Spinal cord (tissue), 10 donors: Measurements from ENCODE around the gene EFEMP1. TPM values are rescaled to one million over a fixed set of nuclear protein-coding genes. Genes with fewer than 3 reads are reported as not detected.

Experiments used
- DNase-seq, 6 donors: peaks; one replicate each; pipeline versions ENCODE4 v3.0.0 to v3.0.0-alpha.2; 2013 to 2015; ENCODE audit warnings: low spot score in 6 of 6, low read depth in 4 of 6
- H3K27ac ChIP-seq: one replicate; pipeline ENCODE4 v1.5.1; 2013; ENCODE audit warnings: low read depth, low read length, control low read depth
- H3K27me3 ChIP-seq: one replicate; pipeline ENCODE4 v1.6.1; 2013; ENCODE audit warnings: low read length; ENCODE audit not compliant: control insufficient read depth, insufficient read depth
- H3K36me3 ChIP-seq: one replicate; pipeline ENCODE4 v1.6.1; 2013; ENCODE audit warnings: low read length; ENCODE audit not compliant: control insufficient read depth, insufficient read depth
- H3K4me1 ChIP-seq: one replicate; pipeline ENCODE4 v1.6.1; 2013; ENCODE audit warnings: low read length; ENCODE audit not compliant: control insufficient read depth, insufficient read depth
- H3K4me3 ChIP-seq: one replicate; pipeline ENCODE4 v1.5.1; 2013; ENCODE audit warnings: low read depth, low read length, control low read depth
- H3K9me3 ChIP-seq: one replicate; pipeline ENCODE4 v1.6.1; 2013; ENCODE audit warnings: low read length; ENCODE audit not compliant: control insufficient read depth, insufficient read depth
- WGBS: methylation state at CpG from one replicate; pipeline ENCODE4 v1.1.5; 2013; ENCODE audit warnings: missing lambda C conversion rate; ENCODE audit not compliant: insufficient coverage; 5-methylcytosine and 5-hydroxymethylcytosine counted together
- polyA plus RNA-seq, 2 donors: library from polyadenylated mRNA; unstranded; fragments of 120-200 nt; gene quantifications; one replicate each; pipeline ENCODE4 v1.2.1, GENCODE V29; 2013; ENCODE audit not compliant: insufficient read length in 2 of 2
- total RNA-seq, 2 donors: library from RNA; depleted of rRNA in 1 of 2; stranded (reverse); fragments of 120-200 nt in 1 of 2; fragments of >200 nt in 1 of 2; gene quantifications; one replicate each; pipeline versions ENCODE4 v1.2.3 to v1.2.4, GENCODE V29; 2013 to 2014
- donor health status: healthy.

Gene EFEMP1
- total and polyA plus RNA-seq, 4 donors = 30.7 to 197 (median 64.4) TPM

GRCh38 chr2:55918856-55919255, 4.7 kb downstream of the EFEMP1 start:
- H3K27me3 ChIP-seq = peaks cover 14% of the 10 kb centered on the region
- no peak overlapping the region for H3K4me3 ChIP-seq
- peaks cover 2% of the 10 kb centered on the region for H3K36me3 ChIP-seq
- DNase-seq = no peak
- peaks cover 7% of the 10 kb centered on the region for H3K4me1 ChIP-seq
- no peak overlapping the region for H3K27ac ChIP-seq
- no peaks in the 10 kb centered on the region for H3K9me3 ChIP-seq
- WGBS = 93% methylated on average over 1 of the region's 1 CpG

GRCh38 chr2:55917713-55918390, 5.7 kb downstream of the EFEMP1 start:
- Histone ChIP-seq H3K4me3 (no peak overlapping the region), H3K9me3 (no peaks in the 10 kb centered on the region)
- 95% methylated on average over 8 of the region's 11 CpGs for WGBS

GRCh38 chr2:55917117-55917516, 6.5 kb downstream of the EFEMP1 start:
- H3K27ac ChIP-seq = no peak overlapping the region
- 100% methylated on average over 3 of the region's 5 CpGs for WGBS
- H3K36me3 ChIP-seq = peaks cover 2% of the 10 kb centered on the region
- no peak for DNase-seq
- peaks cover 2% of the 10 kb centered on the region for H3K27me3 ChIP-seq
- no peak overlapping the region for H3K4me3 ChIP-seq
- no peaks in the 10 kb centered on the region for H3K9me3 ChIP-seq
- H3K4me1 ChIP-seq = no peaks in the 10 kb centered on the region

More at GRCh38 chr2:55917713-55918390, 5.7 kb downstream of the EFEMP1 start:
- H3K36me3 ChIP-seq = peaks cover 2% of the 10 kb centered on the region
- no peak for DNase-seq
- H3K4me1 ChIP-seq = no peaks in the 10 kb centered on the region
- H3K27ac ChIP-seq = no peak overlapping the region
- peaks cover 8% of the 10 kb centered on the region for H3K27me3 ChIP-seq

- Histone ChIP-seq H3K27me3 (no peaks in the 10 kb centered on the region), H3K36me3 (peaks cover 2% of the 10 kb centered on the region), H3K4me3 (no peak overlapping the region), H3K9me3 (no peaks in the 10 kb centered on the region), H3K27ac (no peak overlapping the region), H3K4me1 (no peaks in the 10 kb centered on the region)
- 100% methylated on average over 1 of the region's 7 CpGs for WGBS
- no peak for DNase-seq
Observed at GRCh38 chr2:55916473-55917049, 7.0 kb downstream of the EFEMP1 start.

GRCh38 chr2:55914786-55915185, 8.8 kb downstream of the EFEMP1 start:
- WGBS = no CpG with 5 or more reads among the region's 1 CpG
- H3K4me1 ChIP-seq = no peaks in the 10 kb centered on the region

GRCh38 chr2:55912926-55913325, 10.7 kb downstream of the EFEMP1 start:
- Histone ChIP-seq H3K27me3 (no peaks in the 10 kb centered on the region), H3K36me3 (peaks cover 2% of the 10 kb centered on the region), H3K4me1 (no peaks in the 10 kb centered on the region), H3K4me3 (no peak overlapping the region), H3K27ac (no peak overlapping the region), H3K9me3 (no peaks in the 10 kb centered on the region)
- 71% methylated on average over 2 of the region's 3 CpGs for WGBS
- no peak for DNase-seq

More at GRCh38 chr2:55914786-55915185, 8.8 kb downstream of the EFEMP1 start:
- no peak overlapping the region for H3K4me3 ChIP-seq
- DNase-seq = no peak
- no peaks in the 10 kb centered on the region for H3K9me3 ChIP-seq
- peaks cover 2% of the 10 kb centered on the region for H3K36me3 ChIP-seq
- H3K27ac ChIP-seq = no peak overlapping the region
- no peaks in the 10 kb centered on the region for H3K27me3 ChIP-seq

GRCh38 chr2:55910077-55910476, 13.5 kb downstream of the EFEMP1 start:
- no peaks in the 10 kb centered on the region for H3K4me1 ChIP-seq
- no peak overlapping the region for H3K27ac ChIP-seq
- H3K27me3 ChIP-seq = no peaks in the 10 kb centered on the region
- no peak for DNase-seq
- WGBS = no CpG with 5 or more reads among the region's 2 CpGs
- H3K36me3 ChIP-seq = no peaks in the 10 kb centered on the region
- no peaks in the 10 kb centered on the region for H3K9me3 ChIP-seq
- H3K4me3 ChIP-seq = no peak overlapping the region

GRCh38 chr2:55907686-55908085, 15.9 kb downstream of the EFEMP1 start:
- Histone ChIP-seq H3K27me3 (no peaks in the 10 kb centered on the region), H3K27ac (no peak overlapping the region), H3K36me3 (no peaks in the 10 kb centered on the region), H3K4me3 (no peak overlapping the region), H3K4me1 (no peaks in the 10 kb centered on the region), H3K9me3 (no peaks in the 10 kb centered on the region)
- WGBS = 71% methylated on average over 2 of the region's 3 CpGs
- DNase-seq = no peak

GRCh38 chr2:55906993-55907392, 16.6 kb downstream of the EFEMP1 start:
- Histone ChIP-seq H3K4me1 (no peaks in the 10 kb centered on the region), H3K27me3 (no peaks in the 10 kb centered on the region), H3K4me3 (no peak overlapping the region), H3K36me3 (no peaks in the 10 kb centered on the region), H3K9me3 (no peaks in the 10 kb centered on the region), H3K27ac (no peak overlapping the region)
- DNase-seq = no peak
- no CpG with 5 or more reads among the region's 1 CpG for WGBS

- Histone ChIP-seq H3K27ac (no peak overlapping the region), H3K27me3 (no peaks in the 10 kb centered on the region), H3K4me1 (no peaks in the 10 kb centered on the region), H3K4me3 (no peak overlapping the region), H3K9me3 (no peaks in the 10 kb centered on the region), H3K36me3 (no peaks in the 10 kb centered on the region)
- 83% methylated on average over 1 of the region's 2 CpGs for WGBS
- no peak for DNase-seq
Observed at GRCh38 chr2:55903727-55904126, 19.9 kb downstream of the EFEMP1 start.
